Naive thymus-derived CD4-positive, alpha-beta T cell (primary cell): ENCODE results near the gene E2F4. TPM values are rescaled to one million over a fixed set of nuclear protein-coding genes. Genes with fewer than 3 reads are reported as not detected.

Experiments
- ATAC-seq: fragments of 150-1000 bp; cut with Tn5 transposase; 2 replicates; pipeline ENCODE4 v1.10.0; 2021; ENCODE audit warnings: mild to moderate bottlenecking, moderate library complexity
- CTCF ChIA-PET: fragments of 350-600 bp; sonication (Branson Sonifier 250); formaldehyde crosslinking; loops from one replicate; lab custom pipeline; 2021; ENCODE audit warnings: antibody characterized with exemption; lab: Charles Lee
- POLR2A ChIA-PET: fragments of 350-600 bp; sonication (Branson Sonifier 250); formaldehyde crosslinking; loops from one replicate; lab custom pipeline; 2021; ENCODE audit warnings: antibody characterized with exemption, inconsistent platforms; lab: Charles Lee
- DNase-seq, 9 donors: peaks; one replicate each; pipeline versions ENCODE4 v3.0.0 to v3.0.0-alpha.2; 2020 to 2022; ENCODE audit warnings: mixed read lengths in 1 of 9
- H3K27ac ChIP-seq: one replicate; pipeline ENCODE4 v1.7.0; 2013; ENCODE audit warnings: mild to moderate bottlenecking, low read depth, low read length, moderate library complexity
- H3K27me3 ChIP-seq, 2 donors: one replicate each; pipeline ENCODE4 v1.7.0; 2013; ENCODE audit warnings: low read length in 2 of 2, mild to moderate bottlenecking in 2 of 2, moderate library complexity in 2 of 2; ENCODE audit not compliant: control insufficient read depth in 2 of 2, insufficient read depth in 2 of 2
- H3K36me3 ChIP-seq, 3 experiments: 1 replicate in 2 of 3; 2 replicates in 1 of 3; pipeline ENCODE4 v1.7.0; 2013; ENCODE audit warnings: low read length in 3 of 3, mild to moderate bottlenecking in 3 of 3, moderate library complexity in 1 of 3; ENCODE audit not compliant: insufficient read depth in 3 of 3, control insufficient read depth in 2 of 3
- H3K4me1 ChIP-seq, 2 donors: one replicate each; pipeline ENCODE4 v1.7.0; 2013; ENCODE audit warnings: low read length in 2 of 2, mild to moderate bottlenecking in 2 of 2, moderate library complexity in 1 of 2; ENCODE audit not compliant: control insufficient read depth in 2 of 2, insufficient read depth in 2 of 2
- H3K4me3 ChIP-seq: 2 replicates; pipeline ENCODE4 v1.7.0; 2013; ENCODE audit warnings: mild to moderate bottlenecking, low read length
- H3K9me3 ChIP-seq, 3 experiments: 1 replicate in 2 of 3; 2 replicates in 1 of 3; pipeline ENCODE4 v1.7.0; 2013; ENCODE audit warnings: low read length in 3 of 3; ENCODE audit not compliant: control insufficient read depth in 2 of 3
- H3K27ac Mint-ChIP-seq, 9 donors: one replicate each; pipeline ENCODE4 v1.8.0; 2020 to 2022; ENCODE audit warnings: mixed read lengths in 9 of 9, mild to moderate bottlenecking in 8 of 9, moderate library complexity in 5 of 9, inconsistent platforms in 2 of 9
- H3K27me3 Mint-ChIP-seq, 5 donors: one replicate each; pipeline ENCODE4 v1.8.0; 2021 to 2022; ENCODE audit warnings: mixed read lengths in 5 of 5, mild to moderate bottlenecking in 1 of 5
- H3K36me3 Mint-ChIP-seq, 5 donors: one replicate each; pipeline ENCODE4 v1.8.0; 2020 to 2022; ENCODE audit warnings: mixed read lengths in 5 of 5, mild to moderate bottlenecking in 3 of 5, inconsistent platforms in 1 of 5
- H3K4me1 Mint-ChIP-seq, 7 donors: one replicate each; pipeline ENCODE4 v1.8.0; 2020 to 2022; ENCODE audit warnings: mixed read lengths in 7 of 7, mild to moderate bottlenecking in 3 of 7, inconsistent platforms in 1 of 7
- H3K4me3 Mint-ChIP-seq, 10 donors: one replicate each; pipeline ENCODE4 v1.8.0; 2020 to 2022; ENCODE audit warnings: mild to moderate bottlenecking in 10 of 10, mixed read lengths in 10 of 10, moderate library complexity in 6 of 10, inconsistent platforms in 2 of 10
- H3K9me3 Mint-ChIP-seq, 11 donors: one replicate each; pipeline ENCODE4 v1.8.0; 2020 to 2022; ENCODE audit warnings: mixed read lengths in 11 of 11, mild to moderate bottlenecking in 4 of 11, inconsistent platforms in 1 of 11, moderate library complexity in 1 of 11
- intact Hi-C, 2 donors: fragments of 100-400 bp; cut with micrococcal nuclease; formaldehyde crosslinking; loops; one replicate each; pipeline ENCODE4 v1.15.1; 2023
- polyA plus RNA-seq, 2 donors: library from polyadenylated mRNA; unstranded; fragments of 300-500 nt; fragmentation: Illumina TruSeq; gene quantifications; one replicate each; pipeline ENCODE4 v1.2.3, GENCODE V29; 2021
- total RNA-seq, 6 experiments: library from RNA in 5 of 6; stranded (reverse) in 5 of 6; gene quantifications; 1 replicate in 5 of 6; 2 replicates in 1 of 6; pipeline ENCODE4 v1.2.3 and lab custom pipeline; 2021 to 2026

E2F4 gene
- total and polyA plus RNA-seq, 7 experiments from 2014 or later: 59.4 to 133 (median 73.0) TPM

GRCh38 chr16:67188798-67189197, 3.2 kb upstream of the E2F4 start:
- H3K27me3 ChIP-seq: no peaks in the 10 kb centered on the region
- intact Hi-C loops: no loop called here
- peaks cover 0 to 5% (median 0%) of the 10 kb centered on the region in 3 experiments for H3K36me3 ChIP-seq
- no peak overlapping the region for H3K27ac ChIP-seq
- CTCF ChIA-PET: interaction anchor here (0.5 kb wide), 1 partner anchor 19 kb away, joined by 3 read pairs; the partner anchor contains the start of gene NOL3
- no peak for DNase-seq
- POLR2A ChIA-PET: interaction anchor here (0.8 kb wide), 1 partner anchor 655 kb away, joined by 3 read pairs; no protein-coding TSS in a partner anchor
- H3K36me3 Mint-ChIP-seq: peaks cover 0 to 8% (median 0%) of the 10 kb centered on the region in 5 donors
- no peak for ATAC-seq
- H3K27ac Mint-ChIP-seq: no peak overlapping the region
- H3K4me1 ChIP-seq: peaks cover 32 to 34% of the 10 kb centered on the region in 2 donors
- H3K9me3 ChIP-seq: no peaks in the 10 kb centered on the region
- H3K4me3 Mint-ChIP-seq: no peak overlapping the region
- no peak overlapping the region for H3K4me3 ChIP-seq
- H3K9me3 Mint-ChIP-seq: no peaks in the 10 kb centered on the region
- peaks cover 17 to 40% (median 34%) of the 10 kb centered on the region in 7 donors for H3K4me1 Mint-ChIP-seq
- peaks cover 0 to 15% (median 0%) of the 10 kb centered on the region in 5 donors for H3K27me3 Mint-ChIP-seq

GRCh38 chr16:67190041-67190440, 1.9 kb upstream of the E2F4 start, which contains the start of gene EXOC3L1:
EXOC3L1 (minus strand) TSS chr16:67190136; CDS start chr16:67189676, 460 bp downstream.
- H3K4me1 Mint-ChIP-seq: peaks cover 13 to 44% (median 37%) of the 10 kb centered on the region in 7 donors
- intact Hi-C loops: no loop called here
- CTCF ChIA-PET: interaction anchor here (1.2 to 1.7 kb wide), 2 partner anchors 35 to 54 kb away, joined by 4 read pairs; no protein-coding TSS in a partner anchor
- H3K9me3 Mint-ChIP-seq: no peaks in the 10 kb centered on the region
- peaks cover 0 to 10% (median 0%) of the 10 kb centered on the region in 5 donors for H3K36me3 Mint-ChIP-seq
- DNase-seq (no peak), ATAC-seq (no peak)
- Histone ChIP-seq H3K9me3 (no peaks in the 10 kb centered on the region), H3K27me3 (no peaks in the 10 kb centered on the region), H3K27ac (no peak within 1 kb of the TSS), H3K36me3 (peaks cover 7 to 14% (median 10%) of the 10 kb centered on the region in 3 experiments), H3K4me1 (peaks cover 31 to 34% of the 10 kb centered on the region in 2 donors), H3K4me3 (no peak within 1 kb of the TSS)
- POLR2A ChIA-PET: no interaction called here
- peak within 1 kb of the TSS in 4 of 10 donors; percentile 23 to 92 (median 42) for H3K4me3 Mint-ChIP-seq
- H3K27me3 Mint-ChIP-seq: peaks cover 0 to 15% (median 0%) of the 10 kb centered on the region in 5 donors
- no peak within 1 kb of the TSS for H3K27ac Mint-ChIP-seq

GRCh38 chr16:67190448-67191399, 1.2 kb upstream of the E2F4 start:
- H3K36me3 Mint-ChIP-seq: peaks cover 0 to 12% (median 0%) of the 10 kb centered on the region in 5 donors
- peak overlapping the region in 2 of 9 donors; percentile 53 to 93 for H3K27ac Mint-ChIP-seq
- no peak overlapping the region for H3K27ac ChIP-seq
- H3K4me1 ChIP-seq: peaks cover 24 to 27% of the 10 kb centered on the region in 2 donors
- intact Hi-C loops: no loop called here
- H3K36me3 ChIP-seq: peaks cover 7 to 21% (median 10%) of the 10 kb centered on the region in 3 experiments
- H3K9me3 ChIP-seq: no peaks in the 10 kb centered on the region
- DNase-seq: no peak
- H3K27me3 ChIP-seq: no peaks in the 10 kb centered on the region
- ChIA-PET CTCF (interaction anchor here (1.2 to 1.7 kb wide), 2 partner anchors 36 to 54 kb away, joined by 4 read pairs; no protein-coding TSS in a partner anchor), POLR2A (interaction anchor here (0.5 kb wide), 1 partner anchor 165 kb away, joined by 3 read pairs; no protein-coding TSS in a partner anchor)
- peaks cover 8 to 40% (median 34%) of the 10 kb centered on the region in 7 donors for H3K4me1 Mint-ChIP-seq
- no peaks in the 10 kb centered on the region for H3K9me3 Mint-ChIP-seq
- peak overlapping the region in 8 of 10 donors; percentile 20 to 92 (median 89) for H3K4me3 Mint-ChIP-seq
- H3K27me3 Mint-ChIP-seq: peaks cover 0 to 8% (median 0%) of the 10 kb centered on the region in 5 donors
- no peak overlapping the region for H3K4me3 ChIP-seq
- ATAC-seq: no peak

GRCh38 chr16:67191411-67191994, 452 bp upstream of the E2F4 start:
- Histone ChIP-seq H3K27ac (peak overlapping the region; percentile 94), H3K4me1 (peaks cover 22 to 26% of the 10 kb centered on the region in 2 donors), H3K36me3 (peaks cover 7 to 28% (median 11%) of the 10 kb centered on the region in 3 experiments), H3K27me3 (no peaks in the 10 kb centered on the region), H3K4me3 (peak overlapping the region; percentile 72), H3K9me3 (no peaks in the 10 kb centered on the region)
- Mint-ChIP-seq H3K4me3 (peak overlapping the region; percentile 83 to 93 (median 92)), H3K27ac (peak overlapping the region; percentile 53 to 95 (median 91)), H3K9me3 (no peaks in the 10 kb centered on the region), H3K27me3 (peaks cover 0 to 5% (median 0%) of the 10 kb centered on the region in 5 donors), H3K36me3 (peaks cover 5 to 18% (median 6%) of the 10 kb centered on the region in 5 donors), H3K4me1 (peaks cover 16 to 46% (median 40%) of the 10 kb centered on the region in 7 donors)
- ChIA-PET POLR2A (interaction anchor here (1.1 to 1.9 kb wide), 3 partner anchors 8 to 35 kb away, joined by 5 to 7 read pairs (median 6); partner anchors contain the start of genes FBXL8, MATCAP1, TMEM208 and TRADD), CTCF (no interaction called here)
- ATAC-seq (no peak), DNase-seq (no peak)
- intact Hi-C loops: no loop called here

GRCh38 chr16:67192781-67193361, 916 bp downstream of the E2F4 start:
- CTCF ChIA-PET: interaction anchor here (0.6 kb wide), 2 partner anchors 56 to 636 kb away, joined by 3 read pairs; partner anchors contain the start of gene SLC9A5
- Mint-ChIP-seq H3K4me3 (peak overlapping the region; percentile 83 to 93 (median 92)), H3K27me3 (peaks cover 0 to 3% (median 0%) of the 10 kb centered on the region in 5 donors), H3K9me3 (no peaks in the 10 kb centered on the region), H3K27ac (peak overlapping the region; percentile 41 to 93 (median 84)), H3K4me1 (peaks cover 22 to 50% (median 46%) of the 10 kb centered on the region in 7 donors), H3K36me3 (peaks cover 5 to 24% (median 10%) of the 10 kb centered on the region in 5 donors)
- Histone ChIP-seq H3K4me1 (peaks cover 22 to 26% of the 10 kb centered on the region in 2 donors), H3K27me3 (no peaks in the 10 kb centered on the region), H3K36me3 (peaks cover 7 to 42% (median 23%) of the 10 kb centered on the region in 3 experiments), H3K9me3 (no peaks in the 10 kb centered on the region), H3K27ac (peak overlapping the region; percentile 94), H3K4me3 (peak overlapping the region; percentile 72)
- DNase-seq (no peak), ATAC-seq (no peak)
- intact Hi-C loops: loop anchor here (1.0 to 2.0 kb wide), 6 partner anchors 10 to 288 kb away; partner anchors contain the start of genes TMEM208 (in 2 of the 2), ATP6V0D1 (in 1 of the 2), FHOD1 (in 1 of the 2) and MATCAP1 (in 1 of the 2)
- POLR2A ChIA-PET: interaction anchor here (0.8 to 1.9 kb wide), 5 partner anchors 10 to 34 kb away, joined by 3 to 7 read pairs (median 5); partner anchors contain the start of genes FBXL8, MATCAP1, TMEM208 and TRADD
